Heart left ventricle (tissue), 13 donors: ENCODE results near the gene CPSF7.

ENCODE experiments used
- POLR2A ChIP-seq, 2 donors: fragments of 450-650 bp; IDR thresholded peaks; one replicate each; pipeline ENCODE4 v1.6.1; 2017; ENCODE audit warnings: antibody characterized with exemption in 2 of 2, mild to moderate bottlenecking in 2 of 2, moderate library complexity in 2 of 2
- TF ChIP-seq, protein P1 (sequence below), 12 donors: fragments of 200-600 bp; sonication (generic) in 4 of 12; IDR thresholded peaks; one replicate each; pipeline versions ENCODE4 v1.5.0 to v1.8.0; 2018 to 2022; ENCODE audit warnings: antibody characterized with exemption in 12 of 12, mild to moderate bottlenecking in 5 of 12
- donor health status: ischemic (EF 13 %, LVEDD 7.1; RV severe dilation, severe dysfunction).
- donor health status: DM: no; HTN: yes; CAD: no.
- donor health status: DM: no; HTN: no; CAD: no.
- donor health status: ischemic (EF 25% LVEDD 6.9; RV normal size, moderate dysfunction).
- donor health status: ischemic (EF 25% LVEDD 5.7; RV mildly dilated, moderate dysfunction).
- donor health status: ischemic (EF 35%, LVEDD 5.7; RV mildly dilated, moderate dysfunction).
- donor health status: nonischemic (EF 11% LVEDD 7.7; RV severe dilation, severe dysfunction).
- donor health status: DM: yes; HTN: yes; CAD: no.
- donor health status: PGD.
- donor health status: ischemic (EF 29% LVEDD 5.4; RV normal size, mild dysfunction).
- donor health status: nonischemic (EF 23%, LVEDD 6.1; RV moderate dilation, normal function).

DNA sequence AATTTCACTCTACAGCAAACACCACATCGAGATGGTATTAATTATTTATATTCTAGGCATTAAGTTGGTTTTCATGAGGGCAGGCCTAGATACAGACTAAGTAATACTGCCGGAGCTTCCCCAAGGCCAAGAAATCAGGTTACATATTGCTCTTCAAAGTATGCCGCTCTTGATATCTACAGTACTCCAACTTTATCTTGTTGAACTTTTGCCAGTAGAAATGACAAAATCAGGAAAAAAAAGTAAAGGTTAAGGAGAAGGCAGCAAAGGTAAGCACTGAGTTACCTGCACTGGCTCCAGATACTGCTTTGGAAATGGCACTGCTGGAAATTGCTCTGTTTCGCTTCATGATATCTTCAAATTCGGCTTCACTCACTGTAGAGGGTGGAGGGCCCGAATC lies 14.4 kb downstream of the CPSF7 start:
- TF ChIP-seq, protein P1, sequence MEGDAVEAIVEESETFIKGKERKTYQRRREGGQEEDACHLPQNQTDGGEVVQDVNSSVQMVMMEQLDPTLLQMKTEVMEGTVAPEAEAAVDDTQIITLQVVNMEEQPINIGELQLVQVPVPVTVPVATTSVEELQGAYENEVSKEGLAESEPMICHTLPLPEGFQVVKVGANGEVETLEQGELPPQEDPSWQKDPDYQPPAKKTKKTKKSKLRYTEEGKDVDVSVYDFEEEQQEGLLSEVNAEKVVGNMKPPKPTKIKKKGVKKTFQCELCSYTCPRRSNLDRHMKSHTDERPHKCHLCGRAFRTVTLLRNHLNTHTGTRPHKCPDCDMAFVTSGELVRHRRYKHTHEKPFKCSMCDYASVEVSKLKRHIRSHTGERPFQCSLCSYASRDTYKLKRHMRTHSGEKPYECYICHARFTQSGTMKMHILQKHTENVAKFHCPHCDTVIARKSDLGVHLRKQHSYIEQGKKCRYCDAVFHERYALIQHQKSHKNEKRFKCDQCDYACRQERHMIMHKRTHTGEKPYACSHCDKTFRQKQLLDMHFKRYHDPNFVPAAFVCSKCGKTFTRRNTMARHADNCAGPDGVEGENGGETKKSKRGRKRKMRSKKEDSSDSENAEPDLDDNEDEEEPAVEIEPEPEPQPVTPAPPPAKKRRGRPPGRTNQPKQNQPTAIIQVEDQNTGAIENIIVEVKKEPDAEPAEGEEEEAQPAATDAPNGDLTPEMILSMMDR (IDR thresholded peaks at IDR 0.05) = no peak
- TF ChIP-seq POLR2A (IDR thresholded peaks at IDR 0.05) = no peak
